Rectal smooth muscle tissue (tissue), 1 donor: ENCODE measurements around the gene SEPHS1.

ENCODE experiments used
- H3K27ac ChIP-seq: one replicate; pipeline ENCODE4 v1.7.0; 2013; ENCODE audit warnings: low read depth, low read length, inconsistent platforms
- H3K27me3 ChIP-seq: one replicate; pipeline ENCODE4 v1.7.0; 2013; ENCODE audit warnings: low read length; ENCODE audit not compliant: control insufficient read depth, insufficient read depth
- H3K36me3 ChIP-seq: one replicate; pipeline ENCODE4 v1.7.0; 2013; ENCODE audit warnings: low read length; ENCODE audit not compliant: control insufficient read depth, insufficient read depth
- H3K4me1 ChIP-seq: one replicate; pipeline ENCODE4 v1.7.0; 2013; ENCODE audit warnings: low read length; ENCODE audit not compliant: control insufficient read depth, insufficient read depth
- H3K4me3 ChIP-seq: one replicate; pipeline ENCODE4 v1.7.0; 2013; ENCODE audit warnings: low read length
- H3K9ac ChIP-seq: one replicate; pipeline ENCODE4 v1.7.0; 2013; ENCODE audit warnings: low read length

SEPHS1 gene

DNA sequence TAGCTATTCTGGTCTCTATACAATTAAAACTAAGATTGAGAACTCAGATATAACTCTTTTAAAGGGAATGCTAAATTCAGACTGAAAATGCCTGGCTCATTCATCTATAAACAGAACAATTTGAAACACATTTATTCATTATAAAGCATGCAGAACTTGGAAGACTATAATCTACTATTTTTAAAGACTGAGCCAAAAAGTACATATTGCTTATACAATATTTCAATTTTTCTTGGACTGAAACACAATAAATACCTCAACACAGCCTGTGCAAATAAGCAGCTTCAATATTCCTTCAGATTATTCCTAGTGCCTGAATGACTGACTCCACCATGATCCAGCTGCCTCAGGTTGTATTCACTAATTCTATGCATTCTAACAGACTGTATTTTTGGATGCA, 32.7 kb downstream of the SEPHS1 start:
- H3K36me3 ChIP-seq: no peaks in the 10 kb centered on the region
- H3K4me3 ChIP-seq: no peak overlapping the region
- no peak overlapping the region for H3K27ac ChIP-seq
- H3K9ac ChIP-seq: no peak overlapping the region
- H3K4me1 ChIP-seq: no peaks in the 10 kb centered on the region
- H3K27me3 ChIP-seq: no peaks in the 10 kb centered on the region

- Histone ChIP-seq H3K36me3 (no peaks in the 10 kb centered on the region), H3K9ac (no peak overlapping the region), H3K4me1 (no peaks in the 10 kb centered on the region), H3K27me3 (no peaks in the 10 kb centered on the region), H3K4me3 (no peak overlapping the region), H3K27ac (no peak overlapping the region)
Measured at GRCh38 chr10:13311177-13311575, 36.9 kb downstream of the SEPHS1 start.

- no peak overlapping the region for H3K4me3 ChIP-seq
- no peak overlapping the region for H3K27ac ChIP-seq
- H3K4me1 ChIP-seq: no peaks in the 10 kb centered on the region
- no peak overlapping the region for H3K9ac ChIP-seq
- no peaks in the 10 kb centered on the region for H3K27me3 ChIP-seq
- H3K36me3 ChIP-seq: no peaks in the 10 kb centered on the region
Measured at GRCh38 chr10:13310518-13311176, 37.4 kb downstream of the SEPHS1 start.

- Histone ChIP-seq H3K36me3 (no peaks in the 10 kb centered on the region), H3K4me1 (no peaks in the 10 kb centered on the region), H3K27ac (no peak overlapping the region), H3K4me3 (no peak overlapping the region), H3K27me3 (no peaks in the 10 kb centered on the region), H3K9ac (no peak overlapping the region)
Measured at GRCh38 chr10:13309792-13310191, 38.3 kb downstream of the SEPHS1 start.

DNA sequence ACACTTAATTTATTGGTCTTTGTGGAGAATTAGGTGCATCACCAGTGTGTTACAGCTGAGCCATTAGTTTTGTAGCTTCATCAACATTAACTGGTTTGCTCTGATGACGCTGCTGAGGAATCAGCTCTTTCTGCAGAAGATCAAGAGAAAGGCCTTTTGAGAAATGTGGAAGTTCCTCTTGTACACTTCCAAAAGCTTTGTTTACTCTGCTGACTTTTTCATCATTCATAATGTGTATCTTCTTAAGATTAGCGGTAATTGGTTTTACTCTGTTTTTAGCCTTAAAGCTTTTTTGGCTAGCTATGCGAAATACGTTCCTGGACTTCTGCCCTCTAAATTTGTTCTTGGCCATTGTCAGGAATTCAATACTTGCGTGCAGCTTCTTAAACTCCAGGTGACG, 40.0 kb downstream of the SEPHS1 start:
- Histone ChIP-seq H3K27ac (no peak overlapping the region), H3K36me3 (no peaks in the 10 kb centered on the region), H3K4me3 (no peak overlapping the region), H3K9ac (no peak overlapping the region), H3K4me1 (no peaks in the 10 kb centered on the region), H3K27me3 (no peaks in the 10 kb centered on the region)

GRCh38 chr10:13306103-13306502, 42.0 kb downstream of the SEPHS1 start:
- H3K27me3 ChIP-seq: no peaks in the 10 kb centered on the region
- H3K4me1 ChIP-seq: no peaks in the 10 kb centered on the region
- H3K4me3 ChIP-seq: no peak overlapping the region
- no peak overlapping the region for H3K27ac ChIP-seq
- H3K36me3 ChIP-seq: no peaks in the 10 kb centered on the region
- H3K9ac ChIP-seq: no peak overlapping the region

DNA sequence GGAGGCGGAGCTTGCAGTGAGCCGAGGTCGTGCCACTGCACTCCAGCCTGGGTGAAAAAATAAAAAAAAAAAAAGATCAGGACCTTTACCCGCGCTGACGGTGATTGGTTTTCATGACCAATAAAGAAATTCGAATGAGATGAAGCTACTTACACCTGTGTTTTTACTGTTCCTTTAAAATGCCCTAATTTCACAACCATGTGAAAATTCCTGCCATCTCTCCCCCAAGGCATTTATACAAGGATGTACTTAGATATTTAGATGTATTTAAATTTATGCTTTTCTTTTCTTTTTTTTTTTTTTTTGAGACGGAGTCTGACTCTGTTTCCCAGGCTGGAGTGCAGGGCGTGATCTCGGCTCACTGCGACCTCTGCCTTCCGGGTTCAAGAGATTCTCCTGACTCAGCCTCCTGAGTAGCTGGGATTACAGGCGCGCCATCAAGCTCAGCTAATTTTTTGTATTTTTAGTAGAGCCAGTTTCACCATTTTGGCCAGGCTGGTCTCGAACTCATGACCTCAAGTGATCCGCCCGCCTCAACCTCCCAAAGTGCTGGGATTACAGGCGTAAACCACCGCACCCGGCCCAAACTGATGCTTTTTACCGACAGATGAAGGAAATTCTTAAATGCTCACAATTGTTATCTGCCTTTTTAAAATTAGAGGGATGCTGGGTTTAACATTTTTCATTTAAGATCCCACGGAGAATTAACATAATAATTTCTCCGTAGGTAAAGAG, 45.1 kb downstream of the SEPHS1 start:
- no peak overlapping the region for H3K27ac ChIP-seq
- peak overlapping the region; percentile 85 for H3K4me3 ChIP-seq

DNA sequence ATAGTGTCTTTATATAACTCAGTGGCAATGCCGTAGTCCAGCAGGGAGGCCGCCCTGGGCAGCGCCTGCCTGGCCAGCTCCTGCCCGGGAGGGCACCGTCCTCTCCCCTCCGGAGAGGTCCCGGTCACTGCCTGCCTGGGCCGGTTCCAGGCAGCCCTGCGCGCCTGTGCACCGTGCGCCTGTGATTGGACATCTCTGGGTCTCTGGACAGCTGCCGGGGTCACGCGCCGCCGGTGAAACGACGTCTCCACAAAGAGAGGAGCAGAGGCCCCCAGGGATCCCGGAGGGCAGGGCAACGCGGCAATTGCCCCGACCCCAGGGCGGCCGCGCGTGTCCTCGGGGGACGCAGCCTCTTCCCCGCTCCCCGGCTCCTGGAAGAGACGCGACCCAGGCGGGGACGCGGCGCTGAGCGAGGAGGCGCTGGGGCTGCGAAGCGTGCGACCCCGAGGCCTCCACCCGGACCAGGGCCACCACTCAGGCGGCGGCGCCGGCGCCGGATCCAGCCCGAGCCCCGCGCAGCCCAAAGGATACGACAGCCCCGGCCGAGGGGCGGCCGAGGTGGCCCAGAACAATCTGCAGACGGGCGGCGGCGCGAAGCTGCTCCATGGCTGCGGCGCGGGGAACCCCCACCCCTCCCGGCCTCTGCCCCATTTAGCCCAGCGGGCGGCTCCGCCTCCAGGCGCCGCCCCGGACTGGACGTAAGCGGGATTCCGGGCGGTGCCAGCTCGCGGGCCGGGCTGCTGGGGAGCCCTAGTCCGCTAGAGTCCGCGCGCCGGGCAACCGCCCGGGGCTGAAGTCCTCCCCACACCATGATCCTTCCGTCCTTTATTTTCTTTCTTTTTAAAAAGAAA, 48.4 kb downstream of the SEPHS1 start, which contains the start of gene PHYH:
Gene PHYH (minus strand): TSS at position 628 of the 851 bp plus-strand sequence. CDS start 22 bp downstream, at position 606.
- Histone ChIP-seq H3K9ac (peak within 1 kb of the TSS; percentile 29), H3K27ac (peak within 1 kb of the TSS; percentile 92), H3K4me1 (peaks cover 3% of the 10 kb centered on the region), H3K27me3 (no peaks in the 10 kb centered on the region), H3K36me3 (no peaks in the 10 kb centered on the region), H3K4me3 (peak within 1 kb of the TSS; percentile 66)

More for the DNA sequence above, 45.1 kb downstream of the SEPHS1 start:
- no peak overlapping the region for H3K9ac ChIP-seq
- no peaks in the 10 kb centered on the region for H3K36me3 ChIP-seq
- no peaks in the 10 kb centered on the region for H3K27me3 ChIP-seq
- peaks cover 3% of the 10 kb centered on the region for H3K4me1 ChIP-seq

DNA sequence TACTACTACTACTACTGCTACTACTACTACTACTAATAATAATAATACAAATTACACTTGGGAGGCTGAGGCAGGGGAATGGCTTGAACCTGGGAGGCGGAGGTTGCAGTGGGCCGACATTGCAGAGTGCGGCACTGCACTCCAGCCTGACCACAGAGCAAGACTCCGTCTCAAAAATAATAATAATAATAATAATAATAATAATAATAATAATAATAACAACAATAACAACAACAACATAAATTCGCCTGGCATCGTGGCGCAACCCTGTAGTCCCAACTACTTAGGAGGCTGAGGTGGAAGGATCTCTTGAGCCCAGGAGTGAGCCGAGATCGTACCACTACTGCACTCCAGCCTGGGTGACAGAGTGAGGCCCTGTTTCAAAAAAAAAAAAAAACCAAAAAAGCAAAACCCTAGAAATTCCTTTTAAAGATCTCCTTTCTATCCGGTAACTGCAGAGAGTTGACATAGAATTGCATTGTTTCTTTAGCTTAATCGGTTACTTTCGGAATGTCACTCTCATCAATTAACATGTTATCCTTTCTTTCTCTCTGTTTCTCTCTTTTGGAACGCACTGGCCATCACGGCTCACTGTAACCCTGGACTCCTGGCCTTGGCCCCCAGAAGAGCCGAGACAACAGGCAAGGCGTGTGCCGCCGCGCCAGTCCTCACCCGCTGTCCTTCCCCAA, 49.2 kb downstream of the SEPHS1 start:
- Histone ChIP-seq H3K4me1 (peaks cover 3% of the 10 kb centered on the region), H3K27ac (peak overlapping the region; percentile 92), H3K9ac (peak overlapping the region; percentile 29), H3K27me3 (no peaks in the 10 kb centered on the region), H3K4me3 (peak overlapping the region; percentile 66), H3K36me3 (peaks cover 4% of the 10 kb centered on the region)

- Histone ChIP-seq H3K27me3 (no peaks in the 10 kb centered on the region), H3K4me3 (no peak overlapping the region), H3K9ac (no peak overlapping the region), H3K4me1 (peaks cover 3% of the 10 kb centered on the region), H3K36me3 (peaks cover 8% of the 10 kb centered on the region), H3K27ac (no peak overlapping the region)
Measured at GRCh38 chr10:13296476-13296875, 51.6 kb downstream of the SEPHS1 start.

DNA sequence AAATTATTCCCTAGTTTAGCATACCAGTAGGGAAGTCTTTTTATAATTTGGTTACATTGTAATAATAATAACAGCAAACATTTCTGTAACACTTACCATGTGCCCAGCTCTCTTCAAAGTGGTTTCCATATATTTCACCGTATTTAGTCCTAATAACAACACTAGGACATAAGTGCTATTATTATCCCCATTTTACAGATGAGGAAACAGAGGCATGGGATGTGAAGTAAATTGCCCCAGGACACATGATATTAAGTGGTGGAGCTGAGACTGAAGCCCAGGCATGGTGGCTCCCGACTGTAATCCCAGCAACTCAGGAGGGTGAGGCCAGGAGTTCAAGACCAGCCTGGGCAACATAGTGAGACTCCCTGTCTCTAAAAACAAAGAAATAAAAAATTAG, 53.3 kb downstream of the SEPHS1 start:
- Histone ChIP-seq H3K4me3 (no peak overlapping the region), H3K9ac (no peak overlapping the region), H3K27me3 (no peaks in the 10 kb centered on the region), H3K36me3 (peaks cover 8% of the 10 kb centered on the region), H3K4me1 (no peaks in the 10 kb centered on the region), H3K27ac (no peak overlapping the region)
